IMR-90 (cell line): Measurements from ENCODE around the gene ATRX.

Experiments
- CEBPB ChIP-seq: IDR thresholded peaks from 2 replicates; pipeline ENCODE4 v1.6.1; 2012; ENCODE audit warnings: low read depth, low read length, improper control_type of control experiment
- CHD1 ChIP-seq: IDR thresholded peaks from 2 replicates; pipeline ENCODE4 v1.6.1; 2012; ENCODE audit warnings: low read depth, low read length, improper control_type of control experiment
- CTCF ChIP-seq: conservative IDR thresholded peaks from 2 replicates; pipeline ENCODE4 v1.5.1; 2012; ENCODE audit warnings: mild to moderate bottlenecking, low read depth, low read length, improper control_type of control experiment
- MAZ ChIP-seq: IDR thresholded peaks from 2 replicates; pipeline ENCODE4 v1.6.1; 2012; ENCODE audit warnings: low read depth, mild to moderate bottlenecking, low read length, improper control_type of control experiment, moderate library complexity, borderline replicate concordance
- POLR2A ChIP-seq: IDR thresholded peaks from 2 replicates; pipeline ENCODE4 v1.6.1; 2012; ENCODE audit warnings: mild to moderate bottlenecking, low read depth, low read length
- RFX5 ChIP-seq: IDR thresholded peaks from 2 replicates; pipeline ENCODE4 v1.8.0; 2012; ENCODE audit warnings: low read depth, mild to moderate bottlenecking, low read length, moderate library complexity
- SMC3 ChIP-seq: fragments of 150-350 bp; IDR thresholded peaks from 2 replicates; pipeline ENCODE4 v1.6.1; 2016; ENCODE audit warnings: low read depth, mild to moderate bottlenecking, antibody characterized with exemption, low read length, moderate library complexity

GRCh38 chrX:77743720-77744119 lies 42.3 kb downstream of the ATRX start:
- TF ChIP-seq CTCF, result no peak
- TF ChIP-seq RFX5, result no peak
- TF ChIP-seq MAZ, result no peak
- TF ChIP-seq POLR2A, result no peak
- TF ChIP-seq CEBPB, result no peak
- TF ChIP-seq SMC3, result no peak
- no peak for TF ChIP-seq CHD1
